H9 (cell line): ENCODE results near the gene HNRNPF. TPM values are rescaled to one million over a fixed set of nuclear protein-coding genes. Genes with fewer than 3 reads are reported as not detected.

Experiments used
- DNase-seq: peaks from one replicate; pipeline ENCODE4 v3.0.0-alpha.2; 2017
- H2AFZ ChIP-seq: one replicate; pipeline ENCODE4 v1.6.1; 2013; ENCODE audit warnings: mild to moderate bottlenecking, low read length, control low read depth, moderate library complexity
- H2AK5ac ChIP-seq: 2 replicates; pipeline ENCODE4 v1.6.1; 2013; ENCODE audit warnings: low read length, control low read depth, mixed read lengths; ENCODE audit not compliant: insufficient read length
- H2BK120ac ChIP-seq: one replicate; pipeline ENCODE4 v1.6.1; 2013; ENCODE audit warnings: low read depth, mild to moderate bottlenecking, low read length, control low read depth, inconsistent platforms; ENCODE audit not compliant: poor library complexity, severe bottlenecking
- H2BK12ac ChIP-seq: 2 replicates; pipeline ENCODE4 v1.6.1; 2013; ENCODE audit warnings: low read length, control low read depth, mixed read lengths, low read depth; ENCODE audit not compliant: insufficient read length
- H2BK15ac ChIP-seq: 2 replicates; pipeline ENCODE4 v1.6.1; 2013; ENCODE audit warnings: low read depth, low read length, control low read depth
- H2BK20ac ChIP-seq: one replicate; pipeline ENCODE4 v1.6.1; 2013; ENCODE audit warnings: low read depth, mild to moderate bottlenecking, low read length, control low read depth, inconsistent platforms; ENCODE audit not compliant: poor library complexity, severe bottlenecking
- H2BK5ac ChIP-seq: 2 replicates; pipeline ENCODE4 v1.6.1; 2013; ENCODE audit warnings: low read length, control low read depth, mixed read lengths; ENCODE audit not compliant: insufficient read length
- H3K14ac ChIP-seq: 2 replicates; pipeline ENCODE4 v1.6.1; 2013; ENCODE audit warnings: low read length, control low read depth; ENCODE audit not compliant: insufficient read depth
- H3K18ac ChIP-seq: 2 replicates; pipeline ENCODE4 v1.6.1; 2013; ENCODE audit warnings: low read depth, mild to moderate bottlenecking, mixed read lengths, low read length, control low read depth; ENCODE audit not compliant: insufficient read length
- H3K23ac ChIP-seq: 2 replicates; pipeline ENCODE4 v1.6.1; 2013; ENCODE audit warnings: low read length, control low read depth, mixed read lengths, low read depth; ENCODE audit not compliant: insufficient read length
- H3K23me2 ChIP-seq: 2 replicates; pipeline ENCODE4 v1.6.1; 2013; ENCODE audit warnings: low read depth, mild to moderate bottlenecking, mixed read lengths, low read length, control low read depth; ENCODE audit not compliant: insufficient read length, poor library complexity, severe bottlenecking
- H3K27ac ChIP-seq: 2 replicates; pipeline ENCODE4 v1.5.1; 2013; ENCODE audit warnings: low read length, control low read depth, mixed read lengths, low read depth; ENCODE audit not compliant: insufficient read length
- H3K27me3 ChIP-seq: 2 replicates; pipeline ENCODE4 v1.6.1; 2013; ENCODE audit warnings: low read length, control low read depth, inconsistent platforms; ENCODE audit not compliant: insufficient read depth
- H3K4ac ChIP-seq: 2 replicates; pipeline ENCODE4 v1.6.1; 2013; ENCODE audit warnings: low read depth, mild to moderate bottlenecking, control low read depth, inconsistent platforms, low read length, moderate library complexity
- H3K4me1 ChIP-seq: 2 replicates; pipeline ENCODE4 v1.6.1; 2013; ENCODE audit warnings: low read length, control low read depth, inconsistent platforms; ENCODE audit not compliant: insufficient read depth
- H3K4me2 ChIP-seq: 2 replicates; pipeline ENCODE4 v1.6.1; 2013; ENCODE audit warnings: low read length, control low read depth, mixed read lengths; ENCODE audit not compliant: insufficient read length, insufficient read depth
- H3K56ac ChIP-seq: 2 replicates; pipeline ENCODE4 v1.6.1; 2013; ENCODE audit warnings: low read depth, mild to moderate bottlenecking, mixed read lengths, low read length, control low read depth; ENCODE audit not compliant: insufficient read length
- H3K79me1 ChIP-seq: 2 replicates; pipeline ENCODE4 v1.6.1; 2013; ENCODE audit warnings: low read depth, mild to moderate bottlenecking, moderate library complexity, low read length, control low read depth, inconsistent platforms; ENCODE audit not compliant: insufficient read depth, poor library complexity, severe bottlenecking
- H3K79me2 ChIP-seq: 2 replicates; pipeline ENCODE4 v1.6.1; 2013; ENCODE audit warnings: low read length, control low read depth, inconsistent platforms; ENCODE audit not compliant: insufficient read depth
- H3K9ac ChIP-seq: 2 replicates; pipeline ENCODE4 v1.6.1; 2013; ENCODE audit warnings: low read length, control low read depth, mixed read lengths; ENCODE audit not compliant: insufficient read length; ENCODE audit errors: extremely low read depth
- H3K9me3 ChIP-seq: one replicate; pipeline ENCODE4 v1.6.1; 2013; ENCODE audit warnings: low read depth, low read length, inconsistent platforms; ENCODE audit not compliant: control insufficient read depth
- H3T11ph ChIP-seq: one replicate; pipeline ENCODE4 v1.6.1; 2013; ENCODE audit warnings: mild to moderate bottlenecking, low read length, control low read depth, inconsistent platforms
- H4K20me1 ChIP-seq: one replicate; pipeline ENCODE4 v1.6.1; 2013; ENCODE audit not compliant: control insufficient read depth, insufficient read length, insufficient read depth
- H4K5ac ChIP-seq: 2 replicates; pipeline ENCODE4 v1.6.1; 2013; ENCODE audit warnings: low read depth, mild to moderate bottlenecking, mixed read lengths, low read length, control low read depth; ENCODE audit not compliant: insufficient read length
- H4K8ac ChIP-seq: replicated peaks from 2 replicates; pipeline ENCODE4 v1.6.1; 2013; ENCODE audit warnings: low read length, control low read depth, mixed read lengths, low read depth; ENCODE audit not compliant: insufficient read length
- H4K91ac ChIP-seq: 2 replicates; pipeline ENCODE4 v1.6.1; 2013; ENCODE audit warnings: low read depth, mild to moderate bottlenecking, moderate library complexity, mixed read lengths, low read length, control low read depth; ENCODE audit not compliant: insufficient read length
- H3K27ac Mint-ChIP-seq, 3 experiments: 2 replicates in 2 of 3; 3 replicates in 1 of 3; pipeline ENCODE4 v1.8.0; 2020 to 2021; ENCODE audit warnings: mixed read lengths in 3 of 3, mild to moderate bottlenecking in 1 of 3, moderate library complexity in 1 of 3
- H3K27me3 Mint-ChIP-seq: 2 replicates; pipeline ENCODE4 v1.8.0; 2021; ENCODE audit warnings: low read depth, mild to moderate bottlenecking, moderate library complexity, mixed read lengths
- H3K36me3 Mint-ChIP-seq, 3 experiments: 2 replicates in 2 of 3; 3 replicates in 1 of 3; pipeline ENCODE4 v1.8.0; 2020 to 2021; ENCODE audit warnings: low read depth in 3 of 3, mixed read lengths in 3 of 3; ENCODE audit not compliant: insufficient read depth in 1 of 3
- H3K4me1 Mint-ChIP-seq, 2 experiments: 2 replicates each; pipeline ENCODE4 v1.8.0; 2020; ENCODE audit warnings: mixed read lengths in 2 of 2
- H3K4me3 Mint-ChIP-seq, 2 experiments: 2 replicates in 1 of 2; 3 replicates in 1 of 2; pipeline ENCODE4 v1.8.0; 2020 to 2021; ENCODE audit warnings: mild to moderate bottlenecking in 2 of 2, mixed read lengths in 2 of 2, moderate library complexity in 1 of 2
- H3K9me3 Mint-ChIP-seq, 2 experiments: 2 replicates in 1 of 2; 3 replicates in 1 of 2; pipeline ENCODE4 v1.8.0; 2020; ENCODE audit warnings: mild to moderate bottlenecking in 2 of 2, mixed read lengths in 2 of 2, moderate library complexity in 1 of 2
- WGBS: extraction: QIAGEN DNeasy Blood & Tissue Kit; methylation state at CpG from one replicate; pipeline ENCODE4 v1.1.7; 2013; ENCODE audit warnings: missing lambda C conversion rate, low lambda C conversion rate, mixed read lengths; ENCODE audit not compliant: insufficient read length; ENCODE audit errors: extremely low coverage; 5-methylcytosine and 5-hydroxymethylcytosine counted together
- total RNA-seq: library from RNA; stranded (reverse); gene quantifications from 2 replicates; pipeline ENCODE4 v1.2.1, GENCODE V29; 2021
- TF ChIP-seq, protein P1 (sequence below): fragments of 200-600 bp; sonication (generic); conservative IDR thresholded peaks from 3 replicates; pipeline ENCODE4 v1.8.0; 2021; ENCODE audit warnings: antibody characterized with exemption, mild to moderate bottlenecking

HNRNPF gene
- total RNA-seq, 1 experiment from 2014 or later = 411 TPM

DNA sequence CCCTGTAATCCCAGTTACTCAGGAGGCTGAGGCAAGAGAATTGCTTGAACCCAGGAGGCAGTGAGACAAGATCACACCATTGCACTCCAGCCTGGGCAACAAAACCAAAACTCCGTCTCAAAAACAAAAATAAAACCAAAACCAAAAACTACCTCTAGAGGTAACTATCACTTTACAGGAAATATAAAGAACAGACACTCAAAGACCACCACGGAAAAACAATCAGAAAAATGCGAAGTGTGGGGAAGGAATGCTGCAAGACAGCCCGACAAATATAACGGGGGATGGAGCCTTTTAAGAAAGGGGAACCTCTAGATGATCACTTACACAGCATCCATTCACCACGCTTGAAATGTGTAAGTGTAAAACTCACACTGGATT is 4.3 kb downstream of the HNRNPF start:
- peak overlapping the region; percentile 19 to 28 for H3K4me3 Mint-ChIP-seq
- no peak overlapping the region for H2AFZ ChIP-seq
- DNase-seq = no peak
- peaks cover 4% of the 10 kb centered on the region; the same call in 1 of the 2 replicates for H3K4me1 ChIP-seq
- H3K79me2 ChIP-seq = peaks cover 69% of the 10 kb centered on the region
- no peak overlapping the region for H3K56ac ChIP-seq
- H2BK12ac ChIP-seq = no peak overlapping the region
- H3K9me3 ChIP-seq = no peaks in the 10 kb centered on the region
- H2BK15ac ChIP-seq = no peak overlapping the region
- H2AK5ac ChIP-seq = no peak overlapping the region
- H2BK20ac ChIP-seq = no peak overlapping the region
- no peak overlapping the region for H2BK5ac ChIP-seq
- TF ChIP-seq, protein P1, sequence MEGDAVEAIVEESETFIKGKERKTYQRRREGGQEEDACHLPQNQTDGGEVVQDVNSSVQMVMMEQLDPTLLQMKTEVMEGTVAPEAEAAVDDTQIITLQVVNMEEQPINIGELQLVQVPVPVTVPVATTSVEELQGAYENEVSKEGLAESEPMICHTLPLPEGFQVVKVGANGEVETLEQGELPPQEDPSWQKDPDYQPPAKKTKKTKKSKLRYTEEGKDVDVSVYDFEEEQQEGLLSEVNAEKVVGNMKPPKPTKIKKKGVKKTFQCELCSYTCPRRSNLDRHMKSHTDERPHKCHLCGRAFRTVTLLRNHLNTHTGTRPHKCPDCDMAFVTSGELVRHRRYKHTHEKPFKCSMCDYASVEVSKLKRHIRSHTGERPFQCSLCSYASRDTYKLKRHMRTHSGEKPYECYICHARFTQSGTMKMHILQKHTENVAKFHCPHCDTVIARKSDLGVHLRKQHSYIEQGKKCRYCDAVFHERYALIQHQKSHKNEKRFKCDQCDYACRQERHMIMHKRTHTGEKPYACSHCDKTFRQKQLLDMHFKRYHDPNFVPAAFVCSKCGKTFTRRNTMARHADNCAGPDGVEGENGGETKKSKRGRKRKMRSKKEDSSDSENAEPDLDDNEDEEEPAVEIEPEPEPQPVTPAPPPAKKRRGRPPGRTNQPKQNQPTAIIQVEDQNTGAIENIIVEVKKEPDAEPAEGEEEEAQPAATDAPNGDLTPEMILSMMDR = no peak
- no peaks in the 10 kb centered on the region for H3K27me3 ChIP-seq
- H4K8ac ChIP-seq = no peak overlapping the region
- H3K27ac Mint-ChIP-seq = peak overlapping the region; percentile 47 to 96 (median 94); a peak in 6 of 7 replicates
- no peak overlapping the region for H3K4ac ChIP-seq
- peak overlapping the region; percentile 5 for H3K4me2 ChIP-seq
- no peak overlapping the region for H4K91ac ChIP-seq
- no peak overlapping the region for H2BK120ac ChIP-seq
- H3K9ac ChIP-seq = no peak overlapping the region
- WGBS = no CpG with 5 or more reads among the region's 6 CpGs
- H4K20me1 ChIP-seq = no peaks in the 10 kb centered on the region
- no peak overlapping the region for H4K5ac ChIP-seq
- H3K9me3 Mint-ChIP-seq = peaks cover 2 to 3% of the 10 kb centered on the region in 2 experiments; a peak in 2 of 5 replicates
- peaks cover 1% of the 10 kb centered on the region; the same call in 1 of the 2 replicates for H3K27me3 Mint-ChIP-seq
- H3K23ac ChIP-seq = no peak overlapping the region
- H3K79me1 ChIP-seq = no peaks in the 10 kb centered on the region
- H3K14ac ChIP-seq = no peak overlapping the region
- no peak overlapping the region for H3T11ph ChIP-seq
- peaks cover 6 to 33% (median 8%) of the 10 kb centered on the region in 3 experiments for H3K36me3 Mint-ChIP-seq
- H3K23me2 ChIP-seq = peaks cover 4% of the 10 kb centered on the region
- no peak overlapping the region for H3K27ac ChIP-seq
- peaks cover 52 to 66% of the 10 kb centered on the region in 2 experiments for H3K4me1 Mint-ChIP-seq
- no peak overlapping the region for H3K18ac ChIP-seq
